ENCODE measurements around the gene TBKBP1.
"Not testable (repeated sequence)": the region's sequence is repeated elsewhere in the genome, so short reads cannot be mapped to it uniquely, and the experiment has no call there.

The TBKBP1 gene

GRCh38 chr17:47676510-47677165, 17.3 kb upstream of the TBKBP1 start:
- Histone ChIP-seq H3K36me3 (ENCODE audit: control insufficient read depth, insufficient read depth, low read length) (no peaks in the 10 kb centered on the region), H3K9me3 (ENCODE audit: control insufficient read depth, low read length) (no peaks in the 10 kb centered on the region), H3K4me2 (ENCODE audit: low read length) (no peak overlapping the region), H2AFZ (no peak overlapping the region), H3K4me3 (ENCODE audit: low read depth, low read length) (no peak overlapping the region), H3K27ac (no peak overlapping the region), H3K27me3 (ENCODE audit: control insufficient read depth, insufficient read depth, low read length) (no peaks in the 10 kb centered on the region), H3K9ac (no peak overlapping the region), H3K79me2 (no peaks in the 10 kb centered on the region), H3K4me1 (no peaks in the 10 kb centered on the region)
- TF ChIP-seq, protein P1, sequence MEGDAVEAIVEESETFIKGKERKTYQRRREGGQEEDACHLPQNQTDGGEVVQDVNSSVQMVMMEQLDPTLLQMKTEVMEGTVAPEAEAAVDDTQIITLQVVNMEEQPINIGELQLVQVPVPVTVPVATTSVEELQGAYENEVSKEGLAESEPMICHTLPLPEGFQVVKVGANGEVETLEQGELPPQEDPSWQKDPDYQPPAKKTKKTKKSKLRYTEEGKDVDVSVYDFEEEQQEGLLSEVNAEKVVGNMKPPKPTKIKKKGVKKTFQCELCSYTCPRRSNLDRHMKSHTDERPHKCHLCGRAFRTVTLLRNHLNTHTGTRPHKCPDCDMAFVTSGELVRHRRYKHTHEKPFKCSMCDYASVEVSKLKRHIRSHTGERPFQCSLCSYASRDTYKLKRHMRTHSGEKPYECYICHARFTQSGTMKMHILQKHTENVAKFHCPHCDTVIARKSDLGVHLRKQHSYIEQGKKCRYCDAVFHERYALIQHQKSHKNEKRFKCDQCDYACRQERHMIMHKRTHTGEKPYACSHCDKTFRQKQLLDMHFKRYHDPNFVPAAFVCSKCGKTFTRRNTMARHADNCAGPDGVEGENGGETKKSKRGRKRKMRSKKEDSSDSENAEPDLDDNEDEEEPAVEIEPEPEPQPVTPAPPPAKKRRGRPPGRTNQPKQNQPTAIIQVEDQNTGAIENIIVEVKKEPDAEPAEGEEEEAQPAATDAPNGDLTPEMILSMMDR (IDR thresholded peaks at IDR 0.05): no peak

DNA sequence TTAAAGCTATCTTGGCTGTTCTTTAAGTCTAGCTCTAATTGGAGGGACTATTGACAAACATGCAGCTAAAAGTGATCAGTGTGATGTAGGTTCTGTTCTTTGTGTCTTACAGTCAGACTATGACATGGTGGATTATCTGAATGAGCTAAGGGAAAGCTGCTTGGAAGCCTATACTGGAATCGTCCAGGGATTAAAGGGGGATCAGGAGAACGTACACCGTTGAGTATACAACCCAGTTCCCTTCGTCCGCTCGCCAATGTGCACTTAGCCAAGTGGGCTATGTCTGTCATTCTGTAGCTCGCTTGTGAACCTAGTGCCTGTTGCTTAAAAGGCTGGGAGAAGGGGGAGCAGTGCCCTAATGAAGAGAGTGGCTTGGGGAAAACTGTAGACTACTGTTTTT, 15.8 kb upstream of the TBKBP1 start:
- Histone ChIP-seq H3K4me2 (ENCODE audit: low read length) (no peak overlapping the region), H3K36me3 (ENCODE audit: control insufficient read depth, insufficient read depth, low read length) (no peaks in the 10 kb centered on the region), H3K9ac (no peak overlapping the region), H3K4me3 (ENCODE audit: low read depth, low read length) (no peak overlapping the region), H3K27me3 (ENCODE audit: control insufficient read depth, insufficient read depth, low read length) (no peaks in the 10 kb centered on the region), H2AFZ (no peak overlapping the region), H3K79me2 (no peaks in the 10 kb centered on the region), H3K9me3 (ENCODE audit: control insufficient read depth, low read length) (no peaks in the 10 kb centered on the region), H3K4me1 (no peaks in the 10 kb centered on the region), H3K27ac (no peak overlapping the region)
- TF ChIP-seq, protein P1 (IDR thresholded peaks at IDR 0.05): no peak

GRCh38 chr17:47682138-47682537, 11.8 kb upstream of the TBKBP1 start:
- H3K9me3 ChIP-seq (ENCODE audit: control insufficient read depth, low read length): no peaks in the 10 kb centered on the region
- H3K79me2 ChIP-seq: no peaks in the 10 kb centered on the region
- no peaks in the 10 kb centered on the region for H3K4me1 ChIP-seq
- H3K4me2 ChIP-seq (ENCODE audit: low read length): no peak overlapping the region
- H3K27me3 ChIP-seq (ENCODE audit: control insufficient read depth, insufficient read depth, low read length): no peaks in the 10 kb centered on the region
- H3K36me3 ChIP-seq (ENCODE audit: control insufficient read depth, insufficient read depth, low read length): no peaks in the 10 kb centered on the region
- no peak overlapping the region for H3K27ac ChIP-seq
- TF ChIP-seq, protein P1 (IDR thresholded peaks at IDR 0.05): no peak
- no peak overlapping the region for H3K4me3 ChIP-seq (ENCODE audit: low read depth, low read length)
- no peak overlapping the region for H3K9ac ChIP-seq
- no peak overlapping the region for H2AFZ ChIP-seq

DNA sequence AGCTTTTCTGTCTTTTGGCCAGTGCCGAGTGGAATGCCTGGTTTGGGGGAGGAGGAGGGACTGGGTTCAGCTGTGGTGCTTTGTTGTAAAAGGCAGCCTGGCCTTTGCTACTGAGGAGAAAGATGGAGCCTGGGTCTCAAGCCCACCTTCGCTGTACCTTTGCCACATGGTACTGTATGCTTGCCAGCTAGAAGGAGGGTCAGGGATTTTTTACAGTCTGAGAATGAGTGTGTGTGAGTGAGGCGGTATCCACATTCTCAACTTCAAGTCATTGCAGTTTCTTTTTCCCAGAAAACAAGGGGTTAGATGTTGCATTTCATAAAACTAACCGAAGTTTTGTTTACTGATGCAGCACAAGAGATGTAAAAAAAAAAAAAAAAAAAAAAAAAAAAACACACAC, 11.2 kb upstream of the TBKBP1 start:
- not testable (repeated sequence) for H3K36me3 ChIP-seq (ENCODE audit: control insufficient read depth, insufficient read depth, low read length); H3K9ac ChIP-seq; H2AFZ ChIP-seq; H3K4me3 ChIP-seq (ENCODE audit: low read depth, low read length); H3K27me3 ChIP-seq (ENCODE audit: control insufficient read depth, insufficient read depth, low read length); H3K79me2 ChIP-seq; H3K27ac ChIP-seq; H3K4me2 ChIP-seq (ENCODE audit: low read length); H3K4me1 ChIP-seq; H3K9me3 ChIP-seq (ENCODE audit: control insufficient read depth, low read length)

- no peaks in the 10 kb centered on the region for H3K36me3 ChIP-seq (ENCODE audit: control insufficient read depth, insufficient read depth, low read length)
- no peak overlapping the region for H2AFZ ChIP-seq
- H3K27me3 ChIP-seq (ENCODE audit: control insufficient read depth, insufficient read depth, low read length): no peaks in the 10 kb centered on the region
- H3K9me3 ChIP-seq (ENCODE audit: control insufficient read depth, low read length): no peaks in the 10 kb centered on the region
- H3K4me1 ChIP-seq: peaks cover 2% of the 10 kb centered on the region
- H3K79me2 ChIP-seq: no peaks in the 10 kb centered on the region
- TF ChIP-seq, protein P1 (IDR thresholded peaks at IDR 0.05): no peak
- no peak overlapping the region for H3K27ac ChIP-seq
- H3K4me3 ChIP-seq (ENCODE audit: low read depth, low read length): no peak overlapping the region
- no peak overlapping the region for H3K4me2 ChIP-seq (ENCODE audit: low read length)
- no peak overlapping the region for H3K9ac ChIP-seq
Observed at GRCh38 chr17:47684025-47684424, 9.9 kb upstream of the TBKBP1 start.
